Gastrocnemius medialis (tissue), 4 donors: ENCODE data around the gene DNMT3L. TPM values are rescaled to one million over a fixed set of nuclear protein-coding genes. Genes with fewer than 3 reads are reported as not detected.

Experiments used
- ATAC-seq, 2 donors: fragments of 150-250 bp; one replicate each; pipeline ENCODE4 v1.9.1; 2016
- DNase-seq, 2 donors: peaks; one replicate each; pipeline ENCODE4 v3.0.0-alpha.2; 2019
- H3K27ac ChIP-seq, 4 donors: fragments of 200-600 bp; sonication (generic); 1 replicate in 1 of 4; 2 replicates in 3 of 4; pipeline ENCODE4 v1.5.1; 2016 to 2018; ENCODE audit warnings: mild to moderate bottlenecking in 2 of 4, moderate library complexity in 1 of 4
- H3K27me3 ChIP-seq, 3 donors: fragments of 200-600 bp; sonication (generic) in 2 of 3; 1 replicate in 1 of 3; 2 replicates in 2 of 3; pipeline versions ENCODE4 v1.5.1 to v1.6.0; 2016 to 2019; ENCODE audit warnings: mild to moderate bottlenecking in 1 of 3, moderate library complexity in 1 of 3
- H3K36me3 ChIP-seq, 2 donors: fragments of 200-600 bp; sonication (generic) in 1 of 2; one replicate each; pipeline ENCODE4 v1.5.1; 2017 to 2018
- H3K4me1 ChIP-seq, 2 donors: fragments of 200-600 bp; sonication (generic) in 1 of 2; one replicate each; pipeline ENCODE4 v1.5.1; 2016 to 2017; ENCODE audit warnings: mild to moderate bottlenecking in 2 of 2
- H3K4me3 ChIP-seq, 4 donors: fragments of 200-600 bp; sonication (generic) in 3 of 4; 1 replicate in 1 of 4; 2 replicates in 3 of 4; pipeline ENCODE4 v1.5.1; 2016 to 2019; ENCODE audit warnings: mild to moderate bottlenecking in 2 of 4
- H3K9me3 ChIP-seq, 3 donors: fragments of 200-600 bp; sonication (generic) in 2 of 3; 1 replicate in 1 of 3; 2 replicates in 2 of 3; pipeline ENCODE4 v1.5.1; 2016 to 2019
- POLR2A ChIP-seq, 2 donors: fragments of 450-650 bp; IDR thresholded peaks; one replicate each; pipeline ENCODE4 v1.6.1; 2017; ENCODE audit warnings: antibody characterized with exemption in 2 of 2, mild to moderate bottlenecking in 2 of 2, moderate library complexity in 2 of 2
- in situ Hi-C, 4 donors: fragments of 200-750 bp; cut with MboI; loops; one replicate each; pipeline versions ENCODE4 v1.15.0 to v1.8.0; 2017; ENCODE audit warnings: low sequenced_read_pairs in 4 of 4
- intact Hi-C: fragments of 100-400 bp; cut with DNase I; formaldehyde crosslinking; loops from one replicate; pipeline ENCODE4 v1.15.1; 2023; ENCODE audit warnings: low total_unique reads
- total RNA-seq, 4 donors: library from RNA; depleted of rRNA; stranded (reverse); fragments of >200 nt; gene quantifications; one replicate each; pipeline versions ENCODE4 v1.1.0 to v1.2.3, GENCODE V29; 2016
- TF ChIP-seq, protein P1 (sequence below), 5 experiments: fragments of 450-650 bp in 3 of 5; fragments of 200-600 bp in 2 of 5; sonication (generic) in 2 of 5; IDR thresholded peaks in 4 of 5; conservative IDR thresholded peaks in 1 of 5; 1 replicate in 4 of 5; 2 replicates in 1 of 5; pipeline ENCODE4 v1.5.1; 2016 to 2019; ENCODE audit warnings: antibody characterized with exemption in 5 of 5, mild to moderate bottlenecking in 3 of 5, moderate library complexity in 3 of 5

Gene DNMT3L
- total RNA-seq, 4 donors from 2014 or later: not detected

DNA sequence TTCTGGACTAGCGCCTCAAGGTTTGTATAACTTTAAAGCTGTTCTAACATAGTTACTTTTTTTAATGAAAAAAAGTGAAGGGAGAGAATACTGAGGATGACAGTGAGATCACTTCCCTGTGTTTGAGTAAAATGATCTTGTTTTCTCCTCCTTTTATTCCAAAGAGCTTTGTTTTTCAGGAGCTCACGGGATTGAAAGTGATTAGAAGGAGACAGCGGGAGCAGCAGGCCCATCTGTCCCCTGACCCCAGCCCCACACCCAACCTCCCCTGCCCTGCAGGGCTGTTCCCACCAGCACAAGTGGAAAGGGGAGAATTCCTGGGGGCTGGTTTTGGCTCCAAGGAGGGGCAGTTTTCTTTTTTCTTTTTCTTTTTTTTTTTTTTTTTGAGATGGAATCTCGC is 2.1 kb upstream of the DNMT3L start:
- in situ Hi-C loops (no loop called here), intact Hi-C loops (no loop called here)
- H3K27ac ChIP-seq: no peak overlapping the region
- peaks cover 0 to 3% (median 0%) of the 10 kb centered on the region in 3 donors for H3K27me3 ChIP-seq
- no peak overlapping the region for H3K4me3 ChIP-seq
- no peak for ATAC-seq
- DNase-seq: no peak
- no peaks in the 10 kb centered on the region for H3K9me3 ChIP-seq
- no peaks in the 10 kb centered on the region for H3K4me1 ChIP-seq
- TF ChIP-seq, protein P1, sequence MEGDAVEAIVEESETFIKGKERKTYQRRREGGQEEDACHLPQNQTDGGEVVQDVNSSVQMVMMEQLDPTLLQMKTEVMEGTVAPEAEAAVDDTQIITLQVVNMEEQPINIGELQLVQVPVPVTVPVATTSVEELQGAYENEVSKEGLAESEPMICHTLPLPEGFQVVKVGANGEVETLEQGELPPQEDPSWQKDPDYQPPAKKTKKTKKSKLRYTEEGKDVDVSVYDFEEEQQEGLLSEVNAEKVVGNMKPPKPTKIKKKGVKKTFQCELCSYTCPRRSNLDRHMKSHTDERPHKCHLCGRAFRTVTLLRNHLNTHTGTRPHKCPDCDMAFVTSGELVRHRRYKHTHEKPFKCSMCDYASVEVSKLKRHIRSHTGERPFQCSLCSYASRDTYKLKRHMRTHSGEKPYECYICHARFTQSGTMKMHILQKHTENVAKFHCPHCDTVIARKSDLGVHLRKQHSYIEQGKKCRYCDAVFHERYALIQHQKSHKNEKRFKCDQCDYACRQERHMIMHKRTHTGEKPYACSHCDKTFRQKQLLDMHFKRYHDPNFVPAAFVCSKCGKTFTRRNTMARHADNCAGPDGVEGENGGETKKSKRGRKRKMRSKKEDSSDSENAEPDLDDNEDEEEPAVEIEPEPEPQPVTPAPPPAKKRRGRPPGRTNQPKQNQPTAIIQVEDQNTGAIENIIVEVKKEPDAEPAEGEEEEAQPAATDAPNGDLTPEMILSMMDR (IDR thresholded peaks at IDR 0.05 in 4 of 5, conservative IDR thresholded peaks at IDR 0.05 in 1 of 5): no peak
- TF ChIP-seq POLR2A (IDR thresholded peaks at IDR 0.05): no peak
- H3K36me3 ChIP-seq: no peaks in the 10 kb centered on the region

DNA sequence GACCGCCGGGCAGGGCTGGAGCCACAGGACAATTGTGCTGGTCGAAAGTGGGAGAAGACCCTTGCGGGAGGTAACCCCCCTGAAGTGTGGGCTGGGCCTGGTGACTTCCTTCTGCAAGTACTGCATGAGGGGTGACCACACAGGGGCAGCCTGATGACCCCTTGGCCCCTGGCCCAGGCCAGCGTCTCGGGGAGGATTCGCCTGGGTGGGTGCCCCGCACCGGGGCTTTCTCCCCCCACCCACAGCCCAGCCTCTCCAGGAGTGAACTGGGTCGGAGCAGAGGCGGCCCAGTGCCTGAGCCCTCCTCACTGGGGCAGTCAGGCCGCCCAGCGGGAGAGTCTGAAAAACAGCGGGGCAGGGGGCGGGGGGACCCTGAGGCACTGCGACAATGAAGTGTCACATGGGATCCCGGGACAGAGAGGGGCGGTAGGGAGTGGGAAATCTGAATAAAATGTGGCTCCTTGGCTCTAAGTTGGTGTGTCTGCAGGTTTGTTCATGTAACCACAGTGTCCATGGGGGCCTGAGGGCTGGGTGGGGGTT is 1.6 kb upstream of the DNMT3L start:
- ATAC-seq: no peak
- Histone ChIP-seq H3K36me3 (no peaks in the 10 kb centered on the region), H3K27me3 (peaks cover 0 to 3% (median 0%) of the 10 kb centered on the region in 3 donors), H3K27ac (no peak overlapping the region), H3K4me1 (no peaks in the 10 kb centered on the region), H3K4me3 (no peak overlapping the region), H3K9me3 (no peaks in the 10 kb centered on the region)
- DNase-seq: no peak
- TF ChIP-seq POLR2A (IDR thresholded peaks at IDR 0.05): no peak
- TF ChIP-seq, protein P1 (IDR thresholded peaks at IDR 0.05 in 4 of 5, conservative IDR thresholded peaks at IDR 0.05 in 1 of 5): no peak
- in situ Hi-C loops: no loop called here
- intact Hi-C loops: no loop called here

DNA sequence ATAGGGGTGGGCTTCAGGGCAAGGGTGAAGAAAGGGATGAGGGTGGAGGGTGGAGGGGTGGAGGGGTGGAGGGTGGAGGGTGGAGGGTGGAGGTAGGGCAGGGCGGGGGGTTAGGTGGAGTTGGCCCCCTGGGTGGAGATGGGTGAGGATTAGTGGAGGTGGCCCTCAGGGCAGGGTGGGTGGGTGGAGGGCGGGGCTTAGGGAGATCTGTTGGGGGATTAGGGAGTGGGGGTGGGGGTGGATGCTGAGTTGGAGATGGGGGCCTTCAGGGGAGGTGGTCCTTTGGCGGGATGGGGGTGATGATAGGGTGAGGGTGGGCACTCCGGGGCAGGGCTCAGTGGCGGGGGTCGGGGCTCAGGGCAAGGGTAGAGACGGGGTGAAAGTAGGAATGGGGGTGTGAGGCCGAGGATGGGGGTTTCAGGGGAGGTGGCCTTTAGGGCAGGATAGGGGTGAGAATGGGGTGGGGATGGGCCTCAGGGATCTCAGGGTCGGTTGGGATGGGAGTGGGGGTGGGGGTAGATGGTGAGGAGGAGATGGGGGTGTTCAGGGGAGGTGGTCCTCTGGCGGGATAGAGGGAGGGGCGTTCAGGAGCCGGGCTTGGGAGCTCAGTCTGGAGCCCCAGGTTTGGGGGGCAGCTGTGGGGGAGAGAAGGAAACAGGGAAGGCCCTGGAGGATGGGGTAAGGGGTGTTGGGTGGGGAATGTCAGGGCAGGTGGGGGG is 800 bp upstream of the DNMT3L start:
- intact Hi-C loops: no loop called here
- no peak for TF ChIP-seq POLR2A (IDR thresholded peaks at IDR 0.05)
- TF ChIP-seq, protein P1 (IDR thresholded peaks at IDR 0.05 in 4 of 5, conservative IDR thresholded peaks at IDR 0.05 in 1 of 5): no peak
- Histone ChIP-seq H3K36me3 (no peaks in the 10 kb centered on the region), H3K27me3 (peaks cover 0 to 3% (median 0%) of the 10 kb centered on the region in 3 donors), H3K27ac (no peak overlapping the region), H3K4me3 (no peak overlapping the region), H3K4me1 (no peaks in the 10 kb centered on the region), H3K9me3 (no peaks in the 10 kb centered on the region)
- ATAC-seq (no peak), DNase-seq (no peak)
- in situ Hi-C loops: no loop called here

DNA sequence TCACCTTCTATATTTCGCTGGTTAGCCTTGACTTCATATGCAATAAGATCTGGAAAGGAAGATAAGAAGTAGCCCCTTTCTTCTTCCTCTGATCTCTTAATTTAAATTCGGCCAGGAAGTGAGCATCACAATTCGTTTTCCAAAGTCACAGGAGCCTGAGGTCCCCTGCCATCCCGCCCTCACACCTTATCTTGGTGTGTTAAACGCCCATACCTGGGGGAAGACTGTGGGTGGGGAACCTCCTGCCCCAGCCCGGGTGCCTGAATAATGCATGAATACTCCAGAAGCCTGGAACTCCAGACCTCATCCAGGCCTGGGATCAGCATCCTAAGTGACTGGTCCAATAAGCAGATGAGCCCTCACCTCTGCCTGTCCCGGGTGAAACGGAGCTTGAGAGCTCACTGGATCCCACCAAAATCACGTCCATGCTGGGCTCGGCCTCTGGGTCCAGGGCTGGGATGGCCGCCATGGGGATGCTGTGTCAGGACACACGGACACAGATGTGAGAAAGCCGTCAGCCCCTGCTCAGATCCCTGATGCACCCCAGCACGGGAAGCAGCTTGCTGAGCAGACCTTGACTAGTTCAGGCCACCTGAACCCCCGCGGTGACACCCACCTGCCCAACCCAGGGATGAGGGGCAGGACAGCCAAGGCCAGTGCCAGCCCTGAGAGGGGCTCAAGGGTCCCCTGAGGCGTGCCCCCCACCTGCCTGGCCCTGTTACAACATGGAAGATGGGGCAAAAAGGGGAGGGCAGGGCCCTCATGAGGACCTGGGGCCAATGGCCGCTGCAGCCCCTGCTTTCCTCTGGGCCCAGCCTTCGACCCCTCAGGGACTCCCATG is 686 bp downstream of the DNMT3L start:
- no peak for ATAC-seq
- intact Hi-C loops (no loop called here), in situ Hi-C loops (no loop called here)
- TF ChIP-seq, protein P1 (IDR thresholded peaks at IDR 0.05 in 4 of 5, conservative IDR thresholded peaks at IDR 0.05 in 1 of 5): no peak
- no peak for TF ChIP-seq POLR2A (IDR thresholded peaks at IDR 0.05)
- H3K27ac ChIP-seq: no peak overlapping the region
- no peaks in the 10 kb centered on the region for H3K9me3 ChIP-seq
- no peaks in the 10 kb centered on the region for H3K36me3 ChIP-seq
- peaks cover 0 to 3% (median 0%) of the 10 kb centered on the region in 3 donors for H3K27me3 ChIP-seq
- H3K4me3 ChIP-seq: no peak overlapping the region
- H3K4me1 ChIP-seq: no peaks in the 10 kb centered on the region
- no peak for DNase-seq
